ENCODE measurements around the gene EED.

The EED gene

GRCh38 chr11:86199354-86199753, 45.2 kb upstream of the EED start:
- TF ChIP-seq ZFX (IDR thresholded peaks at IDR 0.05) (no peak), CTCF (conservative IDR thresholded peaks at IDR 0.05) (no peak)
- no peak overlapping the region for H3K27ac ChIP-seq

DNA sequence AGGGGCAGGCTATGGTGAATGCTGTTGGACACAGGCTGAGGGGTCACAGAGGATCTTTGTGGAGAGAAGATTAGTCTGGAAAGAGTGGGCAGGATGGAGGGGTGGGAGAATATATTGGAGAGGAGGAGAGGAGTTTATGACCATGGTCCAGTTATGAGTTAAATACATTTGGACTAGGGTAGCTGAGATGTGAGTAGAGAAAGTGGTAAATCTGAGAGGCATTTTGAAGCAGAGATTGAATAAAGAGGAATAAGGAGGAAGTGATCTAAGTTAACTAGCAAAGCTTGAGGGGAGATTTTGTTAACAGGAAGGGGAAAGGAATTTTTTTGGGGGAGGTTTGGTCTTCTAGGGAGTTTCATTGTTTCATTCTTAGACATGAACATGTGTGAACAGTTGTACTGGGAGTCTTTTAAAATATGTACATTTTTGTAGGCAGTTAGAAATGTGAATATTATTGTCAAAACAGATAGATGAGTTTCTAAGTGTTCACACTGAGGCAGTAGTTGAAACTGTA, 43.1 kb upstream of the EED start:
- H3K27ac ChIP-seq: no peak overlapping the region

DNA sequence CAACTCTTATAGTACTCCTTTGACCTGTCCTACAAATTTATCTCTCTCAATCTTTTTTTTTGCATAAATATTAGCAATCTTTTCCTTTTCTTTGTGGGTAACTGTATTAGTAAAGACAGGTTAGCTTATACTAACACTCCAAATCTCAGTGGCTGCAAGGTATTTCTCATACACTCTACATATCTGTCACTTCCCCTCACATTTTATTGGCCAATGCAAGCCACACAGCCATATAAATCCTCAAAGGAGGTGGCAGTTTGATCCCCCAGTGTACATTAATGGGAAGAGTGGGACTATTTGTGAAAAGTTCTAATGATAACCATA, 42.6 kb upstream of the EED start:
- no peak overlapping the region for H3K27ac ChIP-seq
- TF ChIP-seq CTCF (conservative IDR thresholded peaks at IDR 0.05) (no peak), ZFX (IDR thresholded peaks at IDR 0.05) (no peak)

More for the DNA sequence above, 43.1 kb upstream of the EED start:
- TF ChIP-seq ZFX (IDR thresholded peaks at IDR 0.05): no peak
- TF ChIP-seq CTCF (conservative IDR thresholded peaks at IDR 0.05): no peak

- TF ChIP-seq ZFX (IDR thresholded peaks at IDR 0.05): no peak
- no peak for TF ChIP-seq CTCF (conservative IDR thresholded peaks at IDR 0.05)
- no peak overlapping the region for H3K27ac ChIP-seq
These were observed 40.2 kb upstream of the EED start for GRCh38 chr11:86204356-86204755.

- peak; percentile 30 for TF ChIP-seq CTCF (conservative IDR thresholded peaks at IDR 0.05)
- no peak for TF ChIP-seq ZFX (IDR thresholded peaks at IDR 0.05)
- H3K27ac ChIP-seq: no peak overlapping the region
These were observed 38.9 kb upstream of the EED start for GRCh38 chr11:86205421-86206336.

- TF ChIP-seq CTCF (conservative IDR thresholded peaks at IDR 0.05) (no peak), ZFX (IDR thresholded peaks at IDR 0.05) (no peak)
- H3K27ac ChIP-seq: no peak overlapping the region
These were observed 38.2 kb upstream of the EED start for GRCh38 chr11:86206337-86206695.

- no peak overlapping the region for H3K27ac ChIP-seq
- TF ChIP-seq CTCF (conservative IDR thresholded peaks at IDR 0.05): no peak
- no peak for TF ChIP-seq ZFX (IDR thresholded peaks at IDR 0.05)
These were observed 37.1 kb upstream of the EED start for GRCh38 chr11:86207413-86207812.

Measured in C4-2B (cell line).